HG02943 (cell line): Measurements from ENCODE around the gene RIMS3.
"Not testable (repeated sequence)": the region's sequence is repeated elsewhere in the genome, so short reads cannot be mapped to it uniquely, and the experiment has no call there.

Source experiments
- ATAC-seq: cut with Tn5 transposase; IDR thresholded peaks from one replicate; pipeline ENCODE4 v1.9.1; 2021; ENCODE audit warnings: mild to moderate bottlenecking, low read depth, moderate library complexity; ENCODE audit not compliant: unreplicated experiment

The RIMS3 gene

DNA sequence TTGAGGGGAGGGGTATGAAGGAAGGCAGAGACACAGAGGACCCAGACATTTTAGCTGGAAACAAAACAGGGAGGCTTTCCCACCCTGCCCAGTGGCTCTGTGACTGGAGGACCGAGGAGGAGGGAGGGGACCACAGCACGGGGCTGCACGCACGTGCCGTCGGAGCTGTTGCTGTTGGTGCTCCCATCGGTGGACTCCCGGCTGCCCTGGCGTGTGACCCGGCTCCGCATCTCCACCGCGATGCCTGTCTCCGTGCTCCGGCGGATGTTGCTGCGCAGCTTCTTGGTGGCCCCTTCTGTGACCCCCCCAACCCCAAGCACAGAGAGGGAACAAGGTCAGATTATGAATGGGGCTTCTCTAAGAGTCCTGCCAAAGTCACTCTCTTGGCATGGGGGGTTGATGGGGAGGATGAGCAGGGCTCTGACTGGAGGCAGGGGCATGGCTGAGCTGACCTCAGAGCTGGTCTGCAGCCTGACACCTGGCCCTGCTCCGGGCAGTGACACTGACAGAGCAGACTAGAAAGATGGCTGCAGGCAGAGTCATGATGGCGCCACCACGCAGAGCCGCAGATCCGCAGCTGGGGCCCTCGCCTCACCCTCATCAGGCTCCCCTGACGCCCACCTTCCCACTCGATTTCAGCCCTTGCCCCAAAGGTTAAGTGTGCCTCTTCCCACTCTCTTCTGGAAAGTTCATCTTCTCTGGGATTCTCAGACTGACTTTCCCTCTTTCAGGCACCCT lies 29.6 kb downstream of the RIMS3 start:
- ATAC-seq = no peak

DNA sequence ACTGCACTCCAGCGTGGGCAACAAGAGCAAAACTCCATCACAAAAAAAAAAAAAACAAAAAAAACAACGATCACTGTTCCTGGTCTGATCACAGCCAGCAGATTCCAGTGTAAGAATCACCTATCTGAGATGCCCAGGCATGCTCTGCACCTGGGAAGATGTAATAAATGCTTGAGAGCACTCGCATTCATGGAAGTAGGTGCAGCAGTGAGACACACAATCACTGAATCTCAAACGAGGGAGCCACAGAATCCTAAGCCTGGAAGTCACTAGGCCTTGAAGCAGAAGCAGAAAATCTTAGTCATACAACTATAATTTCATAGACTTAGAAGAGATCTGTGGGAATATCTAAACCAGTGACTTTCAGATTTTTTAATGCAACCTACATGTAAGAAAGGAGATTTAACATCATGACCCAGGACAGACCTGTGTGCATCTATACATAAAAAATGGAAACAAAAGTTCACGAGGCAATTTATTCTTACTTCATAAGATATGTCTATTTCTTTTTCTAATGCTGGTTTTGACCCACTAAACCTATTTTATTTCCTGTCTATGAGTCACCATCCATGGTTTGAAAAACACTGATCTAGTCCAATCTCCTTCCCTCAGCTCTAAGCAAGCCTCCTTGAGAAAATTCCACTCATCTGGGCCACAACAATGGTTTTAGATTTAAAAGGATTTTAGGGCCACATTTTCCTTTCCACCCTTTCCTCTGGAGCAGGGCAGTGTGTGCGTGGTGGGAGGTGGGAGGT lies 30.4 kb downstream of the RIMS3 start:
- no peak for ATAC-seq

DNA sequence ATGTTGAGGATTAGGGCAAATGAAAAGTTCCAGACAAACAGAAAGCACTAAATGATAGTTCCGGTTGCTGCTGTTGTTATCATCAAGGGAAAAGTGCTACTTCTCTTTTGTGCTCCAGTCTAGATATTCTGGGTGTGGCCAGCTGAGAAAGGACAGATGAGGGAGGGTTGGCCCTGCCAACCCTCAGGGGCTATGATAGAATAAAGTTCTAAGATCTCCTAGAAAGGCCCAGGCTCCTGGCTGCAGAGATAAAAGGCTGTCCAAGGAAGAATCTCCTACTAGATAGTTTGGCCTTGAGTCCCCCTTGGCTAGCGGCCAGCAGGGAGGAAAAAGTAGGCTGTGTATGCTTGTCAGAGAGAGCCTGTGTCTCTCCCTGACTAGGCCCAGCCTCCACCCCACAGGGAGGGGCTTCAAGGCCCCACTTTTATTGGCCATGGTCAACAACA lies 31.5 kb downstream of the RIMS3 start:
- ATAC-seq = no peak

DNA sequence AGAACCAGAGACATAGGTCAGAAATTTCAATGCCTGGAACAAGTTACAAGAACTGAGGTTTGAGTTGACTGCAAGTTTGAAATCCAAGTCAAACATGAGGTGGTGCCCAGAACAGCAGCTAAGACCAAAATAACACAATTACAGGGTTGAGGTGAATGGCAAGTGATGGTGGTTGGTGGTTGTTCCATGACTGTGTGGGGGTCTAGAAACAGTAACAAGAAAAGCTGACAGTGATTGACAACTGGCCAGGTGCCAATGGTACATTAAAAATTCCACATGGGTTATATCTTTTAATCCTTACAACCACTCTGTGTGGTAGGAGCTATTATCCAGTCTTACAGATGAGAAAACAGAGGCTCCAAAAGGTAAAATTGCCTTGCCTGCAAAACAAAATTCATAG lies 32.0 kb downstream of the RIMS3 start:
- no peak for ATAC-seq

DNA sequence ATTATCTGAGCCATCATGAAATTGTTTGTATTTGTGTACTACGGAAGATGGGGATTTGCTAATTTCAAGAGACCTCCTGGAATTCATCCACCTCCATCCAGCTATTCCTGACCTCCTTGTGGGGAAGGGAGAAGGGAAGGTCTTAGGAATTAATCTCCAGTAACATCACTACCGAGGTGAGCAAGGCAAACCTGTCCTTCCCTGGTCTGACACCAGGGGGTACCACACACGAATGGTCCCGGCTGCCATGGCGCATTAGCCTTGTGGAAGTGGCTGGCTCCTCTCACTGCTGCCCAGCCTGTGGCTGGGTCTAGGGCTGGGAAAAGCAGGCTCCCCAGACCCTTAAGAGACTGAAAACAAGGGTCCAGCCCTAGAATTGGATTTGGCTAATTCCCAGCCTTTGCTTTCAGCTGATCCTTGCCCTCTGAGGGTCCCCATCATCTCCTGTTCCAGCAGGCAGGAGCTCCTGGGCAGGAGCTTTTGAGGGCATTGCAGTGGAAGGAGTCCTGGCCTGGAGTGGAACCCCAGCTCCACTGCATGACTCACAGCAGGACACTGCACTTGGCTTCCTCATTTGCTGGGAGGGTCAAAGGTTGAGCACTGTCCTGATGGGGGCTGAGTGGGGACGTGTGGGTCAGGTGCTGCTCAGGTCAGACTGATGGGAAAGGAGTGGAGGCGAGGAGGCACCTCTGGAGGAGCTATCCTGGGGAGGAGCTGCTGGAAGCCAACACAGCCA lies 34.8 kb downstream of the RIMS3 start:
- ATAC-seq = no peak

DNA sequence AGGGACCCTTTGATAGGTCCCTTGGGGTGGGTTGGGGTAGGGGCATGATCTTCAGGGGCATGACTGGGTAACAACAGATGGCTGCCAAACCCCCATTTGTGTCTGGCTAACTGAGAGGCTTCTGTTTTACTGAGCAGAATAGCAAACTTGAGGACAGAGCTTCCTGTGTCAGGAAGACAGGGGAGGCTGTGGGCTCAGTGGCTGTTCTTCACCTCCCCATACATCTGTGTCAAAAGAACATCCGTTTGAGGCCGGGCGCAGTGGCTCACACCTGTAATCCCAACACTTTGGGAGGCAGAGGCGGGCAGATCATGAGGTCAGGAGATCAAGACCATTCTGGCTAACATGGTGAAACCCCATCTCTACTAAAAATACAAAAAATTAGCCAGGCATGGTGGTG lies 35.9 kb downstream of the RIMS3 start:
- ATAC-seq = not testable (repeated sequence)

DNA sequence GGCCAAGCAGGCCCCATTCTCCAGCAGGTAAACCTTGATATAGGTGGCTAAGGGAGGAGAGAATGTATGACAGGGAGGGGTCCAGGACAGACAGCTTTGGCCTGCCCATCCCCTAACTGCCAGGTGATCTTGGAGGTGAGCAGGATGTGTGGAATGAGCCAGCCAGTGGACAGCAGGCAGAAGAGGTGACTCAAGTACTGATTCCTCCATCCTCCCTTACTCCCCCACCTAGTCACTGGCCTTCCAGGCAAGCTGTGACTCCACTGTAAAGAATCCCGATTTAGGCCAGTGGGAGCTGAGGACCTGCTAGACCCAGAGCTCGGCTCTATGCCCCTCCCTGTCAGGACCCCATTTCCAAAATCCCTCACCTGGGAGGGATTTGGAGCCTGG lies 36.6 kb downstream of the RIMS3 start:
- no peak for ATAC-seq

DNA sequence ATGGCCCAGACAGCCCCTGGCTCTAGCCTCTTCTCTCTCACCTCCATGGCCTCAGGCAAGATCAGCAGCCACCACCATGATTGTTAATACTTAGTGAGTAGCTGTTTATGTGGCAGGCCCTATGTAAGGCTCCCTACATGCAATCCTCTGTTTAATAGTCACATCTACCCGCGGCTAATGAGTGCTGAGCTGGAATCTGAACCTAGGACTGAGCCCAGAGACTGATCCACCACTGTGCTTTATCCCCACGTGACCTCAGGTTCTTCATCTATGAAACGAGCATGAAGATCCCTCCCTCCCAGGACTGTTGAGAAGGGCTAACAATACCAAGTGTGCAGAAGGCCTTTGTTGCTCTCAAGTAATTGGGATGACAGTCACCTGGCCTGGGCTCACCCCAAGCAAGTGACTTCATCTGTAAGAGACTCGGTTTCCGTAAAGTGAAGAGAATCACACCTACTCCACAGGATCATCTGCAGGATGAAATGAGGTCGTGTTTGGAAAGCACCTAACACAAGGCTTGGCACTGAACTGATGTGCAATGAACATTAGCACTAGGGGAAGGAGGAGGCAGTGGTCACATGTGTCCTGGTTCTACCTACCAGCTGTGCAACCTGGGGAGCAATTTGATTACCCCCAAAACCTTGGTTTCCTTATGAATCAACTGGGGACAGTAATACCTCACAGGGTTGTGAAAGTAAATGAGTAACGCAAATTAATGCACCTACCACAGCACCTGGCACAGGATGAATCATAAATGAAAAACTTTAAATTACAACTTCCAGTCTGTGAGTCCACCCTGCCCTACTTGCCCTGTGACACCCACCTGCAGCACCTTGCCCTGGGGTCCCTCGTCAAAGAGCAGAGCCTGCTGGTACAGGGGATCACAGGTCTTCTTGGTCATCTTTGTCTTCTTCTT lies 37.2 kb downstream of the RIMS3 start:
- no peak for ATAC-seq

DNA sequence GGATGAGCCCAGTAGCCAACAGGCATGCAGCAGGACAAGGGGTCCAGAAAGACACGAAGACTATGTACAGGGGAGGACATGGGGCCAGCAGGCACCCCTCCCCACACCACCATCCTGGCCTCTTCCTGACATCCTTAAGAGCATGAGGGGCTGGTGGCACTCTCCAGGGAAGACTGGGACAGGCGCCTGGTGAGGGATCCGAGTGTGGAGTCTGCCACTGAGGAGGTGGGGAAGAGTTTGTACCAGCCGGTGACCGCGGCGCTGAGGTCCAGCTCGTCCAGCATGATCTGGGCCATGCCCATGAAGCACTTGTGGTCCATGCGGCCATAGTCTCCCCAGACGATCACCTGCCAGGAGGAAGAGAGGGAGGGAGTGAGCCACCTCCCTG lies 39.1 kb downstream of the RIMS3 start:
- ATAC-seq = no peak

DNA sequence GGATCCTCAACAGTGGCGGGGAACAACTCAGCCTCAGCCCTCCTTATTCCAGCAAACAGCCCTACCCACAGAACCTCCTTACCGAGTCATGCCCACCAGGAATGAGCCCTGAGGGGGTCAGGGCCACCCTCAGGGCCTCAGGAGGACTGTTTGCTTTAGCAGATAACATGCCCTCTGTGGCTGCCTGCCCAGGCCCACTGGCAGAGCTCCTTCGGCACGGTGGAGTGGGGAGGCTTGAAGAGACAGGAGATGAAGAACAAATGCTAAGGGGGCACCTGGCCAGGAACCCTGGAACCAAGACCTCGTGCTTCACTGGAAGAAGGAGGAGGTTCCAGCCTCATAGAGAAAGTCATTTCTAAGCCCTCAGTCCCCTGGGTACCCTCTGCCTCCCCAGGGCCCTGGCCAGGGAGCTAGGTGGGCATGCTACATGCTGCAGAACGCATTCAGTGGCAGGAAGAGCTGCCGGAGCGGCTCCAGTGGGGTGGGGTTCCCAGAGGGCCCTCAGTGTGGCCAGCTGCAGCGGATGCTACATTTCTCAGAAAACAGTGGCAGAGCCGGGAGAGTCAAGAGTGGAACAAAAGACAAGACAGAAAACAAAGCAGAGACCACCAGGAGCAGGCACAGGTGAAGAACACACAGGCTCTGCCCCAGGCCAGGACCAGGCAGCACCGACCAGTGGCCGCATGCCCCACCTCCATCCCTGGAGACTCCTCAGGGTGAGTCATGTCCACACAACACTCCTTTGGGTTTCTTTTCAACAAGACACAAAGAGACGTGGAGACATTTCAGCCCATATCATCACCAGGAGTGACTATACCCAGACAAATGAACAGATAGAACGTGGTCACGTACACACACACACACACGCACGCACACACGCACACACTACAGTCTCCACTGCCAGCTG lies 39.8 kb downstream of the RIMS3 start:
- ATAC-seq = no peak

DNA sequence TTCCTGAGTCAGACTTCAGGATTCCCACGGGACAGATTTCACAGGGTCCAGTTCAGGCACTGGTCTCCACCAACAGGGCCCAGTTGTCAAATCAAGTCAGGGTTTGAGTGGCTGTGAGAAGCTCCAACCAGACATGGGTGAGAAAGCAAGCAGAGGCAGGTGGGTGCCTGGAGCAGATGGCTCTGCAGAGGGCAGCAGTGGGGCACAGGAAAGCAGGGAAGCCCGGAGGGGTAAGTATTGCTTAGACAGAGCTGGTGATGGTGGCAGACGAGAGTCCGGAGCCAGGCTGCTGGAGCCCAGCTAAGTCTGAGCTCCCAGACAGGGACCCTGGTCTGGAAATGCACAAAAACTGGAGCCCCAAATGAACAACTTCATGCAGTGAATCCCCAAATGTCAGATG lies 40.4 kb downstream of the RIMS3 start:
- ATAC-seq = no peak

DNA sequence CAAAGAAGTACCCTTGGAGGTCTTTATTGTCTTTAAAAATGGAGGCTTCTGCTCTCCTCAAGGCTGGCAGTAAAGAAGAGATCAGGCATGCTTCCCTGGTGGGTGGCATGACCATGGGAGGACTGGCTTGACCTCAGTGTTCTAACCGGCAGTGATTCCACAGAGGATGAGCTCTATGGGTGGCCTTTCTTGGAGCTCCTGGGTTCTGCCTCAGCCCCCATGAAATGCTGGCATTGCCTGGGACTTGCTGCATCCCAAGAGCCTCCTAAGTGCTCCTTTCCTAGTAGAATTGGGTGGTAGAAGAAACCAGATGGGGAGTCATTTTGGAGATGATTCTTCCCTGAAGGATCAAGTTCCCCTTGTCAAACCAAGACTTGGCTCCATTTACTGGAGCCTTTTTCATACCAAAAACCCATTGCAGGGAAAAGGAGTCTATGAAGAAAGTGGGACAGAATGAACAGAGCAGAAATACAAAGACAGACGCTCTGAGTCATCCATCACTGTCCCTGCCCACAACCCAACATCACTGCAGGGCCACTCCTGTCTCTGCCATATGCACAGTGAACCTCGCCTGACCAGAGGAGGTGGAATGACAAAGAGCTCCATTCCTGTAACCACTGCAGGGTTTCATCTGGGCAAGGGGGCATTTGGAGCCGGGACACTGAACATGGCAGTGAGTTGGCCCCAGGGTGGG lies 42.4 kb downstream of the RIMS3 start:
- no peak for ATAC-seq

DNA sequence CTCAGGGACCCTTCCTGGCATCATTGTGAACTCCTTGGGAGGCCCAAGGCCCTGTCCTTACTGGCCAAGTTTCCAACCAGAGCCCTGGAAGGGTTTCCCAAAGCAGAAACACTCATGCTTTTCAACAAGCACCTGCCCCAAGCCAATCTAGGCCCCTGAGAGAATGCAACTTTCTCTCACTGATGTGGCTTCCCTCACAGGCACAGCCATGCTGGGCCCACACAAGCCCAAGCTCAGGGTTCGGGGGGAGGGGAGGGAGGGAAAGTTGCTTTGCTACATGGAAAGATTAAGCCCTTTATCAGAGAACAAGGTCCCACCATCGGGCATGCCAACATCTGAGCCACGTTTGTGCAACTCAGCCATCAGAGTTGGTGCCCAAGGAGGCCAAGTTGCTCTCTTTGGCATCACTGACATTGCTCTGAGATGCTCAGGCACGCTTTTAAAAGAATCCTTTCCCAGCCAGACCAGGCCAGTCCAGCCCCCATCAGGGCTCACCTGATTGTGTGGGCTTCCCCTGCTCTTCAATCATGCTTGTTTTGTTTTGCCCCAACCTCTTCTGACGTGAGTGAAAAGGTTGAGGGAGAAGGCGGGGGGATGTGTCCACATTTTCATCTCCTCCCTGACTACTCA lies 43.5 kb downstream of the RIMS3 start:
- no peak for ATAC-seq

DNA sequence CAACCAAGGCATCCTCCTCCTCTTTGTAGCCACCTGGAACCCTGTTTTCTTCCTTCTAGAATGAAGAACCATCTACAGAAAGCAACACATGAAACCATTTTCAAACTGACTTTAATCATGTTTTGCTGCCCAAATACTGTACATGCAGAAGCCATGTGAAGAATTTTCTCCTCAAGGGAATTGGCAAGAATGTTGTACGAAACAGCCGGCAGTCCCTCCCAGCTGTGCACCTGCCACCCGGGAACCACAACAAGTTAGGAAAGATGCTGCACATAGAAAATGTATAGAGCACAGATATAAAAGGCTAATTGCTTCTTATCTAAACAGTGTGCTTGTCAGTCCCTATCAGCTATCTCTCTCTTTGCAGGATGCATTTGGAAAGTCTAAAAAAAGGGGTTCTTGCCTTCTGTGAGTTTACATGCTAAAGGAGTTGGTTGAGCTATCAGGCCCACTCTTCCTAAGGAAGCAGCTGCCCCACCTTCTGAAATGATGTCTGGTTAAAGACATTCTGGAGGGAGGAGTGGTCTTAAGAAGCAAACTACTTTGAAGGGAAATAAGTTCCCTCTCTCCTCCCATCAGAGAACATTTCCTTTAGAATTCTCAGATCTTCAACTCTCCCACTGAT lies 44.8 kb downstream of the RIMS3 start:
- no peak for ATAC-seq

DNA sequence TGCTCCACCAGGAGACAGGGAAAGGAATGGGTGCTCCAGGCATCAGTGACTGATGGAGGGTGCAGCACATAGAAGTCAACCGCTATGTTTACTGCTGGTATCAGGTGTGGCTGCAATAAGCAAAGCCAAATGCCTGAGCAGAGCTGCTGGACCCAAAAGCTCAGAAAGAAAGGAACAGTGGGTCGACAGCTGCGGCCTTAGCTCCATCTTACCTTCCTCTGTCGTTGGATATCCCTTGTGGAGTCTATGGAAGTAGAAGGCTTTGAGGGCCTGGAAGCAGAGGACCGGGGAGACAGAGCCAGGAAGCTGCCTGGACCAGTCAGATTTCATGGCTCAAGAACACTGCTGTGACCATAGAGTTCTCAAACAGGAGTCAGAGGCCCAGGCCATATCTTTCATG lies 45.3 kb downstream of the RIMS3 start:
- ATAC-seq = no peak

DNA sequence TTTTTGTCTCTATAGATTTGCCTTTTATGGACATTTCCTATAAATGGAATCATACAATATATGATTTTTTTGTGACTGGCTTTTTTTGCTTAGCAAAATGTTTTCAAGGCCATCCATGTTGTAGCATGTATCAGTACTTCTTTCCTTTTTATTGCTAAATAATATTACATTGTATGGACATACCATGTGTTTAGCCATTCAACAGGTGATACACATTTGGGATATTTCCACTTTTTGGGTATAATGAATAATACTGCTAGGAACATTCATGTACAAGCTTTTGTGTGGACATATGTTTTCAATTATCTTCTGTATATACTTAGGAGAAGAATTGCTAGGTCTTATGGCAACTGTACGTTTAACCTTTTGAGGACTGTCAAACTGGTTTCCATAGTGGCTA lies 47.4 kb downstream of the RIMS3 start:
- ATAC-seq = no peak

DNA sequence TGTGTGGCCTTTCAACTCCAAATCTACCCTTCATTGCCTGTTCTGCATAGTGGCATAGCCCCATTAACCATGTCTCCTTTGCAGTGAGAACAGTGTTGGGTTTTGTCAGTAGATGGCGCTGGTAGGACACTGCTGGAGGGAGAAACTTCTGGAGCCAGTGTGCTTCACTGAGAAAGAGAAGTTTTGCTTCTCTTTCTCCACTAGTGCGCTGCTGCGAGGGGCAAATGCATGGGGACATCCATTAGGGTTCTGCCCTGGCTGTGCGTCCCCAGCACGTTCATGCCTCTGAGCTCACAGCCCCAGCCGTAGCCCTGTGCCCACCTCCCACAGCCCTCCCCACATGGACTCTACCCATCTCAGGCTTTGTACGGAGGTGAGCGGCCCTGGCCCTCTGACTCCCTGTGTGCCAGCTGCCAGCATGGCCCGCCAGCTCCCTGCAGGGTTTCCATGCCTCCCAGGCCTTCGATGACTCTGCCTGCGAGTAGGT lies 53.1 kb downstream of the RIMS3 start:
- no peak for ATAC-seq

DNA sequence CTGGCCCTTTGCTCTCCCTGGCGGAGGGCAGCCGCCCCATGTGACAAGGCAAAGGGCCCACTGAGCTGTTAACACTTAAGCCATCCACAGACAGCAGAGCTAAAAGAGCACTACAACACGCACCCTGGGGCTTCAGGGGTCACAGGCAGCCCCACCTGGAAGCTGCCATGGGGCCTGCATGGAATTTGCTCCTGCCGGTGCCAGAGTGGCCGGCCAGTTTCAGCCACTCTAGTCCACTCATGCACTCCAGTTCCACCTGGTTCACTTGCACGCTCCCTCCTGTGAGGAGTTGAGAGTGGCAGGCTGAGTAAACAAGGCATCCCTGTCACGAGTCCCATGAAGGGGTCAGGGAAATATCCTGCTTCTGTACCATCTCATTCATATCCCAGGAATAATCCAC lies 55.3 kb downstream of the RIMS3 start:
- ATAC-seq = no peak
